ENCODE results near the gene PGM1.

PGM1 gene

DNA sequence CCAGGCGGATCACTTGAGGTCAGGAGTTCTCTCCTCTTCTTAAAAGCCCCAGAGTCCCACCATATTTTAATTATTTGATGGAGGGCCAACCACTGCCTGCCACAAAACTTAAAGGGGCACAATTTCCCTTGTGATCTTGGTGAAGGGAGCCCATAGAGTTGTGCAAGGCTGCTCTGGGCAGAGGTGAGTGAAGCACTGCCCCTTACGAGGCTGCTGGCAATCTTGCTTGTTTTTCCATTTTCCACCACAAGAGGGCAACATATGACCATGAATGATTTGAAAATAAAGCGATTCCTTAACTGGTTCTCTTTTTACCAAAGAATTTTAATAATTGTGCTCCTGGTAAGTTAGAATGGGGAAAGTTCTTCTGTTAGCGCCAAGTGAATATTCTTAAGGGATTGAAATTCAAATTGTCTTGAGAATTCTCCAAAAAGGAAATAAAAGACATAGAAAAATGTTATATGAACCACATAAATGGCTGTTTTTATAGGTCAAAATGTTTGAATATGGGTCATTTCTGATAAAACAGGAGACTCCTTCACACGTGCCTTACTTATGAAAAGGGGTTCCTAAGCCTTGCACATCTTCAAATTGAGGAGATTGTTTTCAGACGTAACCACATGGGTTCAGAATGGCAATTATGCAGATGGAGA, 22.7 kb downstream of the PGM1 start:
- no peak overlapping the region for H3K4me3 ChIP-seq (ENCODE audit: low read depth, low read length)
- TF ChIP-seq, protein P1, sequence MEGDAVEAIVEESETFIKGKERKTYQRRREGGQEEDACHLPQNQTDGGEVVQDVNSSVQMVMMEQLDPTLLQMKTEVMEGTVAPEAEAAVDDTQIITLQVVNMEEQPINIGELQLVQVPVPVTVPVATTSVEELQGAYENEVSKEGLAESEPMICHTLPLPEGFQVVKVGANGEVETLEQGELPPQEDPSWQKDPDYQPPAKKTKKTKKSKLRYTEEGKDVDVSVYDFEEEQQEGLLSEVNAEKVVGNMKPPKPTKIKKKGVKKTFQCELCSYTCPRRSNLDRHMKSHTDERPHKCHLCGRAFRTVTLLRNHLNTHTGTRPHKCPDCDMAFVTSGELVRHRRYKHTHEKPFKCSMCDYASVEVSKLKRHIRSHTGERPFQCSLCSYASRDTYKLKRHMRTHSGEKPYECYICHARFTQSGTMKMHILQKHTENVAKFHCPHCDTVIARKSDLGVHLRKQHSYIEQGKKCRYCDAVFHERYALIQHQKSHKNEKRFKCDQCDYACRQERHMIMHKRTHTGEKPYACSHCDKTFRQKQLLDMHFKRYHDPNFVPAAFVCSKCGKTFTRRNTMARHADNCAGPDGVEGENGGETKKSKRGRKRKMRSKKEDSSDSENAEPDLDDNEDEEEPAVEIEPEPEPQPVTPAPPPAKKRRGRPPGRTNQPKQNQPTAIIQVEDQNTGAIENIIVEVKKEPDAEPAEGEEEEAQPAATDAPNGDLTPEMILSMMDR (IDR thresholded peaks at IDR 0.05; ENCODE audit: low read depth, low read length): peak; percentile 30

DNA sequence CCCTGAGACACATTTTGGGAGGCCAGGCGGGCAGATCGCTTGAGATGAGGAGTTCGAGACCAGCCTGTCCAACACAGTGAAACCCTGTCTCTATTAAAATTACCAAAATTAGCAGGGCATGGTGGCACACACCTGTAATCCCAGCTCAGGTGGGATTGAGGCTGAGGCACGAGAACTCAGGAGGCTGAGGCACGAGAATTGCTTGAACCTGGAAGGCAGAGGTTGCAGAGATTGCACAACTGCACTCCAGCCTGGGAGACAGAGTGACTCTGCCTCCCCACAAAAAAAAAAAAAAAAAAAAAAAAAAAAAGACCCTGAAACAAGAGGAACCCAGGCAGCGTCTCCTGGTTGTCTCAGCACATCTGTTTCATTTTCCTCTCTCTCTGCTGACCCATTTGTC, 24.2 kb downstream of the PGM1 start:
- TF ChIP-seq, protein P1 (IDR thresholded peaks at IDR 0.05; ENCODE audit: low read depth, low read length): no peak
- H3K4me3 ChIP-seq (ENCODE audit: low read depth, low read length): no peak overlapping the region

DNA sequence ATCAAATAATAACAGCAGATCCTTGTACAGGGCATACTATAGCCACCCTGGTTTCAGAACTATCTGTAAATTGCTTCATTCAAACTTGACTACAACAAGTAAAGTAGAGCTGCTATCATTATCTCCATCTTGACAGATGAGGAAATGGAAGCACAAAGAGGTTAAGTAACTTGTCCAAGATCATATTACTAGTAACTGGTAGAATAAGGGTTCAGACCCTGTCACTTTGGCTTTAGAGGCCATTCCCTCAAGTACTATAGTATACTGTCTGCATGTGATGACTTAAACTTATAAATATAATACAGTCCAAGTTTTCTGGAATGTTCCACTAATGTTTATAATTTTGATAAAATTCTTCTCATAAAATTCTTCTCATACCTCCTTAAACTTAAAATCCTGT, 24.8 kb downstream of the PGM1 start:
- TF ChIP-seq, protein P1 (IDR thresholded peaks at IDR 0.05; ENCODE audit: low read depth, low read length): no peak
- no peak overlapping the region for H3K4me3 ChIP-seq (ENCODE audit: low read depth, low read length)

DNA sequence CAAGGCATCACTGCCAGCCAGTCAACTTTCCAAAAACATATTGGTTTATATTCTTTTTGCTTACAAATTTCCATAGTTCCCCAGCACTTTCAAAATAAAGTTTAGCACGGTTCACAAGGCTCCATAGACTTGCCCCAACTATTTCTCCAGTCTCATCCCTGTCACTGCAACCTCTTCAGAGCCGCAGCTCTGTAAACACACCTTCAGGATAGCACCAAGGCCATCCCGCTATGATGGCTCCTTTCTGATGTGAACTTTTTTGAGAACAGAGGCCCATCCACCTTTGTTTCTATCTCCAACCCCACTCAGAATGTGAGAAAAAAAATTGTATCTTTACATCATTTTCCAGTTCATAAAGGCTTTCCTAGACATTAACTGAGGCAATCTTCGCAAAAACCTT, 26.3 kb downstream of the PGM1 start:
- TF ChIP-seq, protein P1 (IDR thresholded peaks at IDR 0.05; ENCODE audit: low read depth, low read length): no peak
- H3K4me3 ChIP-seq (ENCODE audit: low read depth, low read length): no peak overlapping the region

DNA sequence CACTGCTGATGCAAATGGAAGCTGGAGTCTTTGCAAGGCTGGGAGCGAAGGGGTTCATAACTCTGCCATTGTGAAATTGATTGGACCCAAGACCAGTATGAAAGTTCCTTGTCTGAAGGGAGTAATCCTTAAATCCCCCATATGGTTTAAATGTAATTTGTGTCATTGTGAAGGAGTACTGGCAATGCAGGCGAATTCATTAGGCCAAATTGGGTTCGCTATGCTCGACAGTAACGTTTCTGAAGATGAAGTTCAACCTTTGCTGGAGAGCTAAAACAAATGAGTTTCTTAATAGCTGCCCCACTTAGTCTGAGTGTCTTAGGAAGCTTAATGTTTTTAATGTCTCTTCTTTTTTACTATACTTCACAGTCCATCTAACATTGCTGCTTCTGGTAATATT, 27.5 kb downstream of the PGM1 start:
- TF ChIP-seq, protein P1 (IDR thresholded peaks at IDR 0.05; ENCODE audit: low read depth, low read length): no peak
- H3K4me3 ChIP-seq (ENCODE audit: low read depth, low read length): no peak overlapping the region

DNA sequence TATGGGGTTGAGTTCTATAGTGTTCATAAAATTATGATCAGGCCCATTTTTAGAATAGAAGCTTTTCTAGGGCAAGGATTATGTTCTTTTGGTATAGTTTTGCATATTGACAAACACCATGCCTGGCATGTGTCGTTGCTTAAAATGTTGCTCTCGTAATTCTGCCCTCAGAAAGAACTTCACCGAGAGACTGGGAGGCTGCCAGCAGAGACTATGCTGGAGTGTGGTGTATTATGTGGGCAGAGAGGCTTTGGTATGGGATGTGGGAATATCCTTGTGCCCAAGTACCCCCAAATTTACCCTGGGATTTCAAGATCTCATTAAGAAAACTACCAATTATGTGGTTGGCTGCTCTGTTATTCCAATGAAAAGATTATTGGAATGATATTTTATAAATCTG, 27.9 kb downstream of the PGM1 start:
- no peak overlapping the region for H3K4me3 ChIP-seq (ENCODE audit: low read depth, low read length)
- TF ChIP-seq, protein P1 (IDR thresholded peaks at IDR 0.05; ENCODE audit: low read depth, low read length): no peak

DNA sequence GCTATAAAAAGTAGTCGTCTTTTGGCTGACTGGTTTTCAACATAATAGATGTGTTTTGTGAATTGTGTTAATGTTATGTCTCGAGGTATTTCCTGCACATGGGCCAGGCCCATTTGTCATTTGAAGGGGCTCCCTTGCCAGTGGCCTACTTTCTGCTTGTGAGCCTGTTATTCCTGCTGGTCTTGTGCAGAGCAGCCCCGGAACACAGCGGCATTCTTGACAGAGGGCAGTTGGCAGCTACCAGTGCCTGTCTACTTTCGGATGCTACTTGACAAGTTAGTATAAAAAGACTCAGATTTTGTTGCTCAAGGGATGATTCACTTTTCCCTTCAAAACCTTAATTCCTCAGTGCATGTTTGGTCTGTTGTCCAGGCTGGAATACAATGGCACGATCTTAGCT, 28.5 kb downstream of the PGM1 start:
- TF ChIP-seq, protein P1 (IDR thresholded peaks at IDR 0.05; ENCODE audit: low read depth, low read length): no peak
- no peak overlapping the region for H3K4me3 ChIP-seq (ENCODE audit: low read depth, low read length)

All from WI38 (cell line).